Measurements from ENCODE around the gene PRH1. TPM values are rescaled to one million over a fixed set of nuclear protein-coding genes. Genes with fewer than 3 reads are reported as not detected.

The PRH1 gene
- total RNA-seq, 1 experiment from 2014 or later: 5.7 TPM

DNA sequence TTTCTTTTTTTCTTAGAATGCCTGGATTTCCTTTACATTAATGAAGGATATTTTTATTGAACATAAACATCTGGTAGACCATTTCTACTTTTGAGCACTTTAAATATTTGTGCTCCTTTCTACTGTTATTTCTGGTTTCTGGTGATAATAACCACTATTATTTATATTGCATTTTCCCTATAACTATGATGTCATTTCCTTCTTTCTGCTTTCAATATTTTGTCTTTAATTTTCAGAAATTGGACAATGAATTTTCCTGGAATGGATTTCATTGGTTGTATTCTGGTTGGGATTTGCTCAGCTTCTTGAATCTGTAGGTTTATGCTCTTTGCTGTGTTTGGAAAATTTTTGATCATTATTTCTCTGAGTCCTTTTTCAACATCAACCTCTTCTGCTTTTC is 5.2 kb upstream of the PRH1 start:
- CTCF ChIA-PET: no interaction called here
- TF ChIP-seq, protein P1, sequence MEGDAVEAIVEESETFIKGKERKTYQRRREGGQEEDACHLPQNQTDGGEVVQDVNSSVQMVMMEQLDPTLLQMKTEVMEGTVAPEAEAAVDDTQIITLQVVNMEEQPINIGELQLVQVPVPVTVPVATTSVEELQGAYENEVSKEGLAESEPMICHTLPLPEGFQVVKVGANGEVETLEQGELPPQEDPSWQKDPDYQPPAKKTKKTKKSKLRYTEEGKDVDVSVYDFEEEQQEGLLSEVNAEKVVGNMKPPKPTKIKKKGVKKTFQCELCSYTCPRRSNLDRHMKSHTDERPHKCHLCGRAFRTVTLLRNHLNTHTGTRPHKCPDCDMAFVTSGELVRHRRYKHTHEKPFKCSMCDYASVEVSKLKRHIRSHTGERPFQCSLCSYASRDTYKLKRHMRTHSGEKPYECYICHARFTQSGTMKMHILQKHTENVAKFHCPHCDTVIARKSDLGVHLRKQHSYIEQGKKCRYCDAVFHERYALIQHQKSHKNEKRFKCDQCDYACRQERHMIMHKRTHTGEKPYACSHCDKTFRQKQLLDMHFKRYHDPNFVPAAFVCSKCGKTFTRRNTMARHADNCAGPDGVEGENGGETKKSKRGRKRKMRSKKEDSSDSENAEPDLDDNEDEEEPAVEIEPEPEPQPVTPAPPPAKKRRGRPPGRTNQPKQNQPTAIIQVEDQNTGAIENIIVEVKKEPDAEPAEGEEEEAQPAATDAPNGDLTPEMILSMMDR (conservative IDR thresholded peaks at IDR 0.05; ENCODE audit: low read depth, low read length): no peak
- no peak for TF ChIP-seq EZH2 (IDR thresholded peaks at IDR 0.05; ENCODE audit: low read length, unreplicated experiment)
- TF ChIP-seq EZH2phosphoT487 (IDR thresholded peaks at IDR 0.05; ENCODE audit: borderline replicate concordance, low read length): no peak
- Histone ChIP-seq H3K9me3 (ENCODE audit: low read length) (no peaks in the 10 kb centered on the region), H3K36me3 (ENCODE audit: low read depth, low read length) (no peaks in the 10 kb centered on the region), H3K9me2 (replicated peaks; ENCODE audit: low read length) (no peaks in the 10 kb centered on the region), H3K4me3 (ENCODE audit: low read length) (no peak overlapping the region), H3K79me2 (ENCODE audit: low read length) (no peaks in the 10 kb centered on the region), H4K20me1 (ENCODE audit: low read length) (no peaks in the 10 kb centered on the region), H3K4me2 (ENCODE audit: low read length) (no peak overlapping the region), H3K27me3 (ENCODE audit: low read length) (no peaks in the 10 kb centered on the region), H3K27ac (ENCODE audit: low read length) (no peak overlapping the region), H3K4me1 (ENCODE audit: insufficient read depth, low read length) (no peaks in the 10 kb centered on the region), H3F3A (ENCODE audit: low read length, unreplicated experiment) (no peaks in the 10 kb centered on the region), H2AFZ (ENCODE audit: low read length) (no peak overlapping the region), H3K9ac (ENCODE audit: low read length) (no peak overlapping the region)
- DNase-seq (no peak), ATAC-seq (no peak)
- POLR2A ChIA-PET (ENCODE audit: unreplicated experiment): no interaction called here
- intact Hi-C loops (cut with micrococcal nuclease): no loop called here
- BruUV-seq (replicated peaks): no TSS peak

DNA sequence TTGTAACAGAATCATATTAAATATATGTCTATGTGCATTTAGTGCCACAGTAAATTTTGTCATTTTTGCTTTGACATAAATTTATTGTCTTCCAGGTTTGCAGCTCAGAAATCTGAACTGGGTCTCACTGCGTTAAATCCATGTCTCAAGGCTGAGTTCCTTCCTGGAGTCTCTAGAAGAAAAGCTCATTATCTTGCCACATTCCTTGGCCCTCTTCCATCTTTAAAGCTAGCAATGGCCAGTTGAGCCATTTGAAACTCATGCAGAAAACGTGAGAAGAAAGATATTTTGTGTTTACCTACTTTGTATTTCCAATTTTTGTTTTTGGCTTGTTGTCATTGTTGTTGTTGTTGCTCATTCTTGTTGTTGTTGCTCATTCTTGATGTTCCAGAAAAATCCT is 10.7 kb downstream of the PRH1 start:
- intact Hi-C loops (cut with micrococcal nuclease): no loop called here
- no peaks in the 10 kb centered on the region for H3K4me1 ChIP-seq (ENCODE audit: insufficient read depth, low read length)
- no peak for ATAC-seq
- H3K4me3 ChIP-seq (ENCODE audit: low read length): no peak overlapping the region
- H3K9ac ChIP-seq (ENCODE audit: low read length): no peak overlapping the region
- no peaks in the 10 kb centered on the region for H3F3A ChIP-seq (ENCODE audit: low read length, unreplicated experiment)
- H3K79me2 ChIP-seq (ENCODE audit: low read length): no peaks in the 10 kb centered on the region
- TF ChIP-seq, protein P1 (conservative IDR thresholded peaks at IDR 0.05; ENCODE audit: low read depth, low read length): no peak
- TF ChIP-seq EZH2 (IDR thresholded peaks at IDR 0.05; ENCODE audit: low read length, unreplicated experiment) (no peak), EZH2phosphoT487 (IDR thresholded peaks at IDR 0.05; ENCODE audit: borderline replicate concordance, low read length) (no peak)
- no TSS peak for BruUV-seq (replicated peaks)
- no peaks in the 10 kb centered on the region for H3K27me3 ChIP-seq (ENCODE audit: low read length)
- DNase-seq: no peak
- POLR2A ChIA-PET (ENCODE audit: unreplicated experiment): no interaction called here
- H3K27ac ChIP-seq (ENCODE audit: low read length): no peak overlapping the region
- no peaks in the 10 kb centered on the region for H3K9me2 ChIP-seq (replicated peaks; ENCODE audit: low read length)
- H3K9me3 ChIP-seq (ENCODE audit: low read length): no peaks in the 10 kb centered on the region
- no peak overlapping the region for H2AFZ ChIP-seq (ENCODE audit: low read length)
- H3K4me2 ChIP-seq (ENCODE audit: low read length): no peak overlapping the region
- CTCF ChIA-PET: no interaction called here
- no peaks in the 10 kb centered on the region for H4K20me1 ChIP-seq (ENCODE audit: low read length)
- H3K36me3 ChIP-seq (ENCODE audit: low read depth, low read length): no peaks in the 10 kb centered on the region

DNA sequence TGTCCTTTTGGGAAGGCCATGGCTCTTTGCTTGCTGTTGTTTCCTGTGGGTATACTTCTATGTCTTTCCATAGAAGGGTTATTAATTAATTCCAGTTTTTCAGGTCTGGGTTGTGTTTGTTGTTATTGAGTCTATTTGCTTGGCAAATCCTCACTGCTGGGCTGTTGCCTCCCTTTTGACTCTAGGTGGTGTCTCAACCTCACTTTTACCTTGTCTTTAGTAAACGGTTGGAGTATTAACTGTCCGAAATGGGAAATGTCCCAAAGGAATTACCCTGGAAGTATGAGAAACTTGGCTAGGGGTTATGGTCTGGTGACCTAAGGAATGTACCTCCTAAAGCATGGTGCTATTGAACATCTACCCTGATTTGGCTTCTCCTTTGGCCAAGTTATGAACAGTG is 16.7 kb downstream of the PRH1 start:
- Histone ChIP-seq H3K9ac (ENCODE audit: low read length) (no peak overlapping the region), H3K36me3 (ENCODE audit: low read depth, low read length) (no peaks in the 10 kb centered on the region), H3K4me2 (ENCODE audit: low read length) (no peak overlapping the region), H4K20me1 (ENCODE audit: low read length) (no peaks in the 10 kb centered on the region), H3K79me2 (ENCODE audit: low read length) (no peaks in the 10 kb centered on the region), H3F3A (ENCODE audit: low read length, unreplicated experiment) (no peaks in the 10 kb centered on the region), H3K9me3 (ENCODE audit: low read length) (no peaks in the 10 kb centered on the region), H3K27ac (ENCODE audit: low read length) (no peak overlapping the region), H2AFZ (ENCODE audit: low read length) (no peak overlapping the region), H3K27me3 (ENCODE audit: low read length) (no peaks in the 10 kb centered on the region), H3K4me3 (ENCODE audit: low read length) (no peak overlapping the region), H3K9me2 (replicated peaks; ENCODE audit: low read length) (no peaks in the 10 kb centered on the region), H3K4me1 (ENCODE audit: insufficient read depth, low read length) (no peaks in the 10 kb centered on the region)
- intact Hi-C loops (cut with micrococcal nuclease): no loop called here
- ATAC-seq: no peak
- DNase-seq: peak; percentile 5
- TF ChIP-seq, protein P1 (conservative IDR thresholded peaks at IDR 0.05; ENCODE audit: low read depth, low read length): no peak; the same call in 1 of the 2 replicates
- TF ChIP-seq EZH2 (IDR thresholded peaks at IDR 0.05; ENCODE audit: low read length, unreplicated experiment) (no peak), EZH2phosphoT487 (IDR thresholded peaks at IDR 0.05; ENCODE audit: borderline replicate concordance, low read length) (no peak)
- ChIA-PET CTCF (no interaction called here), POLR2A (ENCODE audit: unreplicated experiment) (no interaction called here)
- BruUV-seq (replicated peaks): no TSS peak
